ENCODE data around the gene PRSS2. TPM values are rescaled to one million over a fixed set of nuclear protein-coding genes. Genes with fewer than 3 reads are reported as not detected.

Gene PRSS2
- total RNA-seq, 1 experiment from 2014 or later = 22.4 TPM

DNA sequence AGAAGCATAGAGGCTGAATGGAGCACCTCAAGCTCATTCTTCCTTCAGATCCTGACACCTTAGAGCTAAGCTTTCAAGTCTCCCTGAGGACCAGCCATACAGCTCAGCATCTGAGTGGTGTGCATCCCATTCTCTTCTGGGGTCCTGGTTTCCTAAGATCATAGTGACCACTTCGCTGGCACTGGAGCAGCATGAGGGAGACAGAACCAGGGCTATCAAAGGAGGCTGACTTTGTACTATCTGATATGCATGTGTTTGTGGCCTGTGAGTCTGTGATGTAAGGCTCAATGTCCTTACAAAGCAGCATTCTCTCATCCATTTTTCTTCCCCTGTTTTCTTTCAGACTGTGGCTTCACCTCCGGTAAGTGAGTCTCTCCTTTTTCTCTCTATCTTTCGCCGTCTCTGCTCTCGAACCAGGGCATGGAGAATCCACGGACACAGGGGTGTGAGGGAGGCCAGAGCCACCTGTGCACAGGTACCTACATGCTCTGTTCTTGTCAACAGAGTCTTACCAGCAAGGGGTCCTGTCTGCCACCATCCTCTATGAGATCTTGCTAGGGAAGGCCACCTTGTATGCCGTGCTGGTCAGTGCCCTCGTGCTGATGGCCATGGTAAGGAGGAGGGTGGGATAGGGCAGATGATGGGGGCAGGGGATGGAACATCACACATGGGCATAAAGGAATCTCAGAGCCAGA, 31.0 kb downstream of the PRSS2 start:
- in situ Hi-C loops (cut with HindIII; ENCODE audit: low pct_unique_long_range_greater_than_20kb, low sequenced_read_pairs) (no loop called here), intact Hi-C loops (cut with micrococcal nuclease; ENCODE audit: unreplicated experiment) (no loop called here)
- no peaks in the 10 kb centered on the region for H3K4me1 ChIP-seq (ENCODE audit: control insufficient read depth, insufficient read depth, low read length)
- no peaks in the 10 kb centered on the region for H3K36me3 ChIP-seq (ENCODE audit: control insufficient read depth, insufficient read depth, low read length)
- H3K4me3 ChIP-seq (ENCODE audit: low read depth in 2 of 2, low read length in 2 of 2) = no peak overlapping the region
- ChIA-PET CTCF (interaction anchor here (0.6 kb wide), 1 partner anchor 197 kb away, joined by 4 read pairs; no protein-coding TSS in a partner anchor), POLR2A (no interaction called here)
- no peaks in the 10 kb centered on the region for H3K9me3 ChIP-seq (ENCODE audit: control insufficient read depth, insufficient read depth, low read depth, low read length)
- no peak for TF ChIP-seq REST (IDR thresholded peaks at IDR 0.05; ENCODE audit: insufficient read depth in 1 of 2, low read depth in 2 of 2, low read length in 1 of 2)
- no peak for TF ChIP-seq TCF7L2 (IDR thresholded peaks at IDR 0.05; ENCODE audit: low read depth, low read length)
- TF ChIP-seq POLR2AphosphoS5 (IDR thresholded peaks at IDR 0.05; ENCODE audit: low read depth, low read length) = no peak
- TF ChIP-seq, protein P1, sequence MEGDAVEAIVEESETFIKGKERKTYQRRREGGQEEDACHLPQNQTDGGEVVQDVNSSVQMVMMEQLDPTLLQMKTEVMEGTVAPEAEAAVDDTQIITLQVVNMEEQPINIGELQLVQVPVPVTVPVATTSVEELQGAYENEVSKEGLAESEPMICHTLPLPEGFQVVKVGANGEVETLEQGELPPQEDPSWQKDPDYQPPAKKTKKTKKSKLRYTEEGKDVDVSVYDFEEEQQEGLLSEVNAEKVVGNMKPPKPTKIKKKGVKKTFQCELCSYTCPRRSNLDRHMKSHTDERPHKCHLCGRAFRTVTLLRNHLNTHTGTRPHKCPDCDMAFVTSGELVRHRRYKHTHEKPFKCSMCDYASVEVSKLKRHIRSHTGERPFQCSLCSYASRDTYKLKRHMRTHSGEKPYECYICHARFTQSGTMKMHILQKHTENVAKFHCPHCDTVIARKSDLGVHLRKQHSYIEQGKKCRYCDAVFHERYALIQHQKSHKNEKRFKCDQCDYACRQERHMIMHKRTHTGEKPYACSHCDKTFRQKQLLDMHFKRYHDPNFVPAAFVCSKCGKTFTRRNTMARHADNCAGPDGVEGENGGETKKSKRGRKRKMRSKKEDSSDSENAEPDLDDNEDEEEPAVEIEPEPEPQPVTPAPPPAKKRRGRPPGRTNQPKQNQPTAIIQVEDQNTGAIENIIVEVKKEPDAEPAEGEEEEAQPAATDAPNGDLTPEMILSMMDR (IDR thresholded peaks at IDR 0.05) = no peak
- no peak for TF ChIP-seq SIN3A (IDR thresholded peaks at IDR 0.05; ENCODE audit: borderline replicate concordance, insufficient read depth, low read depth, low read length)
- H3K27ac ChIP-seq (ENCODE audit: low read length) = no peak overlapping the region
- ATAC-seq (no peak), DNase-seq (ENCODE audit: low read depth, low spot score) (no peak)
- peaks cover 27% of the 10 kb centered on the region for H3K27me3 ChIP-seq (ENCODE audit: control insufficient read depth, insufficient read depth, low read length)
- no TSS peak for BruUV-seq (replicated peaks)

GRCh38 chr7:142802301-142802700, 31.5 kb downstream of the PRSS2 start:
- intact Hi-C loops (cut with micrococcal nuclease; ENCODE audit: unreplicated experiment) = no loop called here

More at GRCh38 chr7:142802301-142802700, 31.5 kb downstream of the PRSS2 start:
- TF ChIP-seq REST (IDR thresholded peaks at IDR 0.05; ENCODE audit: insufficient read depth in 1 of 2, low read depth in 2 of 2, low read length in 1 of 2) (no peak), SIN3A (IDR thresholded peaks at IDR 0.05; ENCODE audit: borderline replicate concordance, insufficient read depth, low read depth, low read length) (no peak), POLR2AphosphoS5 (IDR thresholded peaks at IDR 0.05; ENCODE audit: low read depth, low read length) (no peak)
- TF ChIP-seq, protein P1 (IDR thresholded peaks at IDR 0.05) = no peak
- Histone ChIP-seq H3K36me3 (ENCODE audit: control insufficient read depth, insufficient read depth, low read length) (no peaks in the 10 kb centered on the region), H3K27me3 (ENCODE audit: control insufficient read depth, insufficient read depth, low read length) (peaks cover 29% of the 10 kb centered on the region), H3K27ac (ENCODE audit: low read length) (no peak overlapping the region), H3K4me1 (ENCODE audit: control insufficient read depth, insufficient read depth, low read length) (no peaks in the 10 kb centered on the region), H3K9me3 (ENCODE audit: control insufficient read depth, insufficient read depth, low read depth, low read length) (no peaks in the 10 kb centered on the region), H3K4me3 (ENCODE audit: low read depth in 2 of 2, low read length in 2 of 2) (no peak overlapping the region)
- POLR2A ChIA-PET = no interaction called here
- in situ Hi-C loops (cut with HindIII; ENCODE audit: low pct_unique_long_range_greater_than_20kb, low sequenced_read_pairs) = no loop called here
- ATAC-seq (no peak), DNase-seq (ENCODE audit: low read depth, low spot score) (no peak)
- CTCF ChIA-PET = no interaction called here
- BruUV-seq (replicated peaks) = no TSS peak
